CD4-positive, alpha-beta T cell treated with Interleukin-15 for 1 hour (primary cell): ENCODE measurements around the gene PILRB.
"Not testable (repeated sequence)": the region's sequence is repeated elsewhere in the genome, so short reads cannot be mapped to it uniquely, and the experiment has no call there.

Experiments
- DNase-seq: peaks from one replicate; pipeline ENCODE4 v3.0.0-alpha.2; 2020

PILRB gene

DNA sequence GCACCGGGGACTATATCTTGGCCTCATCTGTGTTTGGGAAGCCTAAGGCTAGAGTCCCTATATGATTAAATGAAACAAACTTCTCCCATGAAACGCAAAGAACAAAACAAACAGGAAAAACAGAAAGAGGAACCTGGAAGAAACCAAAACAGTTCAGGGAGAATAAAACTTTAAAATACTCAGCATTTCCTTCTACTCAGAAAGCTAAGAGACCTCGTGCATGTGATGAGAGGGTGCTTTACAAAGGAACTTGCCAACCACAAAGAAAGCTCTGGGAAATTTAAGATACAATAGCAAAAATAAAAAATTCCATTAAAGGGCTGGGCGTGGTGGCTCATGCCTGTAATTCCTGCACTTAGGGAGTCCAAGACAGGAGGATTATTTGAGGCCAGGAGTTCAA lies 22.3 kb downstream of the PILRB start:
- DNase-seq = no peak

DNA sequence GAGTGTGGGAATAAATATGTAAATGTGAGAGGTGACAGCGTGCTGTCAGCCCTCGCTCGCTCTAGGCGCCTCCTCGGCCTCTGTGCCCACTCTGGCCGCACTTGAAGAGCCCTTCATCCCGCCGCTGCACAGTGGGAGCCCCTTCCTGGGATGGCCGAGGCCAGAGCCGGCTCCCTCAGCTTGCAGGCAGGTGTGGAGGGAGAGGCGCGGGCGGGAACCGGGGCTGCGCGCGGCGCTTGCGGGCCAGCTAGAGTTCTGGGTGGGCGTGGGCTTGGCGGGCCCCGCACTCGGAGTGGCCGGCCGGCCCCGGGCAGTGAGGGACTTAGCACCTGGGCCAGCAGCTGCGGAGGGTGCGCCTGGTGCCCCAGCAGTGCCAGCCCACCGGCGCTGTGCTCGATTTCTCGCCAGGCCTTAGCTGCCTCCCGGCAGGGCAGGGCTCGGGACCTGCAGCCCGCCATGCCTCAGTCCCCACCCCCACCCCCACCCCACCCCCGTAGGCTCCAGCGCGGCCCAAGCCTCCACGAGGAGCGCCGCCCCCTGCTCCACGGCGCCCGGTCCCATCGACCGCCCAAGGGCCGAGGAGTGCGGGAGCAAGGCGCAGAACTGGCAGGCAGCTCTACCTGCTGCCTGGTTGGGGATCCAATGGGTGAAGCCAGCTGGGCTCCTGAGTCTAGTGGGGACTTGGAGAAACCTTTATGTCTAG lies 23.8 kb downstream of the PILRB start:
- DNase-seq = not testable (repeated sequence)

DNA sequence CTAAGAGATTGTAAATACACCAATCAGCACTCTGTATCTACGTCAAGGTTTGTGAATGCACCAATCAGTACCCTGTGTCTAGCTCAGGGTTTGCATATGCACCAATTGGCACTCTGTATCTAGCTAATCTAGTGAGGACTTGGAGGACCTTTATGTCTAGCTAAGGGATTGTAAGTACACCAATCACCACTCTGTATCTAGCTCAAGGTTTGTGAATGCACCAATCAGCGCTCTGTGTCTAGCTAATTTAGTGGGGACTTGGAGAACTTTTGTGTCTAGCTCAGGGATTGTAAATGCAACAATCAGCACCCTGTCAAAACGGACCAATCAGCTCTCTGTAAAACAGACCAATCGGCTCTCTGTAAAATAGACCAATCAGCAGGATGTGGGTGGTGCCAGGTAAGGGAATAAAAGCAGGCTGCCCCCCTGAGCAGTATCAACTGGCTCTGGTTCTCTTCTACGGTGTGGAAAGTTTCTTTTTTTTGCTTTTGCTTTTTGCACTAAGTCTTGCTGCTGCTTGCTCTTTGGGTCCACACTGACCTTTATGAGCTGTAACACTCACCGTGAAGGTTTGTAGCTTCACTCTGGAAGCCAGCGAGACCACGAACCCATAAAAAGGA lies 24.4 kb downstream of the PILRB start:
- not testable (repeated sequence) for DNase-seq

DNA sequence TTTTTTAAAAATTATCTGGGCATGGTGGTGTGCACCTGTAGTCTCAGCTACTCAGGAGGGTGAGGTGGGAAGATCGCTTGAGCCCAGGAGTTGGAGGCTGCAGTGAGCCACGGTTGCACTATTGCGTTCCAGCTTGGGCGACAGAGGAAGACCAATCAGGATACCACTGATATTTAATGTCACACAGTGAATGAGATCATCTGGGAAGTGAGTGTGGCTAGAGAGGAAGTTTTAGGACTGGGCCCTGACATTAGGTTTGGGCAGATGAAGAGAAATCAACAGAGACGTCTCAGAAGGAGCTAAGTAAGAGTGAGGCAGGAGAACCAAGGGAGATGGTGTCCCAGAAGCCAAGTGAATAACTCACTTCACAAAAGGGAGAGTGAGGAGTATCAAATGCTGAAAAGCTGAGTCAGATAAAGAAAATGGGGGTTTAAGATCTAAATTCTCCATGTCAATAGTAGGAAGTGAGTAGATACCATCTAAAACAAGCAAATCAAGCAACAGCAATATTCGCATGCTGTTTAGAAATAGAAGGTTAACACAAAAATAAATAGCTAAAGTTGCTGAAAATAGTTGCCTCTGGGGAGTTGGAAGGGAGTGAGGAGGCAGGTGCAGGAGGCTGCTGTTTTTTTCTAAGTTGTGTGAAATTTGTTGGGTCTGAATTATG lies 26.8 kb downstream of the PILRB start:
- DNase-seq = no peak

DNA sequence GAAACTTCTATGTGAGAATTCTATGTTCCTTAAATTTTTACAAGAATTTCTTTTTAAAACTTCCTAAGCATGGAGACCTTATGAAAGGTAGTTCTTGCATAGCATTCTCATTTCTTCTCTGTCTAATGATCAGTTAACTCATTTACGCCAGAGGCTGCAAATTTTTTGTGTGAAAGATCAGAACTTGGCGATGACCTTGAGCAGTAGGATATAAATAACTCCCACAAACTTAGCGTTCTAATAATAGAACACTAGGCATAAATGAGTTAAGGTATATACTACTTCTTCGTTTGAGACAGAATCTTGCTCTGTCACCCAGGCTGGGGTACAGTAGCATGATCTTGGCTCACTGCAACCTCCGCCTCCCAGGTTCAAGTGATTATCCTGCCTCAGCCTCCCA lies 29.0 kb downstream of the PILRB start:
- DNase-seq = no peak

DNA sequence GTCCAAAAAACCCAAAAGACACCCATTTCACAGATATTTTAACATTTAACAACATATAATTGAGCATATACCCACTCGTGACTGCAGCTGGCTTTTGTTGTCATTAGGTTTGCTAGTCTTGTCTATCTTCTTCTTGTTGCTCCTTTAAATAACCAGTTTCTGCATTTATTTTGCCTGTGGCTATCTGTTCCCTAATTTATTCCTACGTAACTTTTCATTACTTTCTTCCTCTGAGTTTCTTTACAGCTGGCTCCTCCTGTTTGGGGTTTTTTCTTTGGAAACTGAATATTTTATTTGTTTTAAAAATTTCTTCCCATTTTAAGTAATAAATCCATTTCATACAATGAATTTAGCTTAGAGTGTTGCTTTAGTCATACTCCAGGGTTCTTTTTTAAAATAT lies 29.8 kb downstream of the PILRB start:
- no peak for DNase-seq

DNA sequence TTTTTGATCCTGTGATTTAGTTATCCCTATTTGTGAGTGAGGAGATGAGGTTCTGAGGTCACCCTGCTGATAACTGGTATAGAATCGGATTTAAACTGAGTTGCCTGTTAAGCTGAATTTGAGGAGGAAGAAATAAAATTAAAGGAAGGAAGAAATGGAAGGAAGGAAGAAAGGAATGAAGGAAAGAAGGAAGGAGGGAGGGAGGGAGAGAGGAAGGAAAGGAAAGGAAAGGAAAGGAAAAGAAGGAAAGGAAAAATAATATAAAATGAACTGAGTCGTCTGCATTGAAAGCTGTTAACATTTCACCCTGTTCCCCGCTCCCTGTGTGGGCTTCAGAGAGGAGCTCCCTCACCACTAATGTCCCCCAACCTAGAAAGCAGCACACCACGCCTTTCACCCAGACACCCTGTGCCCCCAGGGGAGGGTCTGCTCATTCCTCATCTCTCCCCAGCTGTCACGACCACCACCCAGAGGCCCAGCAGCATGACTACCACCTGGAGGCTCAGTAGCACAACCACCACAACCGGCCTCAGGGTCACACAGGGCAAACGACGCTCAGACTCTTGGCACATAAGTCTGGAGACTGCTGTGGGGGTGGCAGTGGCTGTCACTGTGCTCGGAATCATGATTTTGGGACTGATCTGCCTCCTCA lies 31.6 kb downstream of the PILRB start:
- DNase-seq = no peak

DNA sequence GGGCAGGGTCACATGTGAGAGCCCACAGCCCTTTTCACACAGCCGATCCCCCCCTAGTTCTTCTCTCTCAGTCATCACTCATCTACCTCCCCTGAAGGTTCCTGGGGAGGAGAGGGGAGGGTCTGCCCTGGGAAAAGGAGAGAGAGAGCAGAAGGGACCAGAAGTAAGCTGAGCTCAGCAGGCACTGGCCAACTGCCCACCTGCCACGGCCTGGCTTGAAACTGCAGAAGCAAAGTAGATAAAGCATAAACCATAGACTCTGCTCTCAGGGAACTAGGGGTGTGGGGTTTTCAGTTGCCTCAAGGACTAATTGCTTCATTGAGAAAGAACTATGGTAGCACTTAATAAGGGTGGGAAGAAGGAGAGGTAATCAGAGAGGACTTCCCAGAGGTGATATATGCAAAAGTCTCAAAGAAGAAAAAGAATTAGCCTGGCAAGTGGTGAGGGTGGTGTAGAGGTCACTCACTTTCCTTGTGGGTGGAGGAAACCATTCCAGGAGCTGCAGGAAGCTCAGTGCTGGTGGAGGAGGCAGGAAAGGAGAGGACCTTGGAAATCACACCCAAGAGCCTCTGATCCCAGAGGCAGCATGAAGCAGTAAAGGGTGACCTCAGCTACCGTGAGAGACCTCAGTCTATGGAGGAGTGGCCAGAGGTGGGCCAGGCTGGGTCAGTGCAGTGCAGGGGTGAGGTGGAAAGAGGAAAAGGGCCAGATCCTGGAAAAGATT lies 32.5 kb downstream of the PILRB start:
- no peak for DNase-seq

DNA sequence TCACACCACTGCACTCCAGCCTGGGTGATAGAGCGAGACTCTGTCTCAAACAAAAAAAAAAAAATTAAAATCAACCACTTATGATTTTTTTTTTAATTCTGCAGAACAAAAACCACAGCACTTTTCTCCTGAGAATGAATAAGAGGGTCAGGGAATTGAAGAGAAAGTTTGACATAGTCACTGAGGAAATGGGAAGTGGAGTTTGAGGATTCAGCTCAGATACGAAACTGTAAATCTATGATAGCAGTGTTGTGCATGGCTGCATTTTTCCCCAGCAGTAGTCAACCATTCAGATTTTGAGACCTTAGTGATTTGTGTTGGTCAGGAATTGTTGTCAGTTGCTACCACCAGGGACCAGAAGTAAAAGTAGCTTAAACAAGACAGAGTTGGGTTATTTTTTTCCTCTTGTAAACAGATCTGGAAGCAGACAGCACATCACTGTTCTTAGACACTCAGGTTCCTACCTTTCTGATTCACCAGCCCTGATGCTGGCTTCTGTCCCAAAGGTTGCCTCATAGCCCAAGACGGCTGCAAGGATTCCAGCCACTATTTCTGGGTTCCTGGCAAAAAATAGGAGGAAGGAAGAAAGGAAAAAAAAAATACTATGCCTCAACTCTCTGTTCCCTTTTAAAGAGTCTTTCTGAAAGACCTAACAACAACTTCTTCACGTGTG lies 35.5 kb downstream of the PILRB start:
- DNase-seq = no peak

DNA sequence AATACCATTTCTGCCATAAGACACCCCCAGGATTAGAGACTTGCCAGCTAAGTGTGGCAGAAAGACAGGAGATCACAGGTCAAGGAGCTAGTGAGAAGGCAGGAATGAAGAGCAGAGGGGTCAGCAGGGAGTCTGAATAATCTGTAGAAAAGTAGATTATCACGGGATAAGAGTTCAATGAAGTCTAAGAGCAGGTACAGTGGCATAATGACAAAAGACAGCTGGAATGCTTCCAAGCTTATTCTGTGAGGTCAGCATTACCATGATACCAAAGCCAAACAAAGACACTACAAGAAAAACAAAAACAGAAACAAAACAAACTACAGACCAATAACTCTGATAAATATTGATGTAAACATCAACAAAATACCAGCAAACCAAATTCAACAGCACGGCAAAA lies 36.2 kb downstream of the PILRB start:
- no peak for DNase-seq

DNA sequence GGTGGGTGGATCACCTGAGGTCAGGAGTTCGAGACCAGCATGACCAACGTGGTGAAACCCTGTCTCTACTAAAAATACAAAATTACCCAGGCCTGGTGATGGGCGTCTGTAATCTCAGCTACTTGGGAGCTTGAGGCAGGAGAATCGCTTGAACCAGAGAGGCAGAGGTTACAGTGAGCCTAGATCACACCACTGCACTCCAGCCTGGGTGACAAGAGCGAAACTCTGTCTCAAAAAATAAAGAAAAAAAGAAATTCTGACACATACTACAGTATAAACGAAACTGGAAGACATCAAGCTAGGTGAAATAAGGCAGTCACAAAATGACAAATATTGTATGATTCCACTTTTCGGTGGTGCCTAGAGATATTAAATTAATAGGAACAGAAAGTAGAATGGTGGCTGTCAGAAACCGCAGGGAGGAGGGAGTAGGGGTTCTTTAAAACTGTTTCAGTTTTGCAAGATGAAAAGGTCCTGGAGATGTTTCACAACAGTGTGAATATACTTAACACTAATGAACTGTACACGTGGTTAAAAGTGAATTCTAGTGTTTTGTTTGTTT lies 38.6 kb downstream of the PILRB start:
- peak; percentile 43 for DNase-seq

DNA sequence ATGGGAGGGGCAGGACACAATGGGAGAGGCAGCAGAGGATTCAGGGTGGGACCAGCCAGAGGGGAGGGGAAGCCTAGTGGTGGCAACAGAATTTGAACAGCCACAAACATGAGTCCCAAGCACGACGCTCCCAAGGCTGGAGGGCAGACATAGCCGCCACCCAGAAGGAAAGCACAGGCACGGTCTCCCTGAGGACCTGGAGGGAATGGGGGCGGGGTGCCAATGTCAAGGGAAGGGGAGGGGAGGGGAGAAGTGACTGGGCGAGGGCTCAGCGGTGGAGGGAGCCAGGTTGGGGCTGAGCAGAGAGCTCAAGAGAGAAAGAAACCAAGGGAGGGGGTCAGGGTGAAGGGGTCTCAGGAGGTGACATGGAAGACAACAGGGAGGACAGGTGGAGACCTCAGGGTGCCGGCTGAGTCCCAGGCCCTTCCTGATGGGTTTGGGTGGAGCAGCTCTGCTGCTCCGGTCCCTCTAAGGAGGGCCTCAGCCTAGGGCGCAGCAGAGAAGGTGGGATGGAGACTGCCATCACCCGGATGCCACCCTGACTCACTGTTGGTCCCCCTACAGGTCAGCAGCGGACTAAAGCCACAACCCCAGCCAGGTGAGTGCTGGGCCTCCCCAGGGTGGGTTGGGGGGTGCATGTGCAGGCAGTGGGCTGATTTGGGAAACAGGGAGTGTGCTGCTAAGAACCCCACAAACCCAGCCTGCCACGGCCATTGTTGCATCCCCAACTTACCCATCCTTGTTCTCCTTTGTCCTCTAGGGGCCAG lies 39.6 kb downstream of the PILRB start:
- DNase-seq = no peak

DNA sequence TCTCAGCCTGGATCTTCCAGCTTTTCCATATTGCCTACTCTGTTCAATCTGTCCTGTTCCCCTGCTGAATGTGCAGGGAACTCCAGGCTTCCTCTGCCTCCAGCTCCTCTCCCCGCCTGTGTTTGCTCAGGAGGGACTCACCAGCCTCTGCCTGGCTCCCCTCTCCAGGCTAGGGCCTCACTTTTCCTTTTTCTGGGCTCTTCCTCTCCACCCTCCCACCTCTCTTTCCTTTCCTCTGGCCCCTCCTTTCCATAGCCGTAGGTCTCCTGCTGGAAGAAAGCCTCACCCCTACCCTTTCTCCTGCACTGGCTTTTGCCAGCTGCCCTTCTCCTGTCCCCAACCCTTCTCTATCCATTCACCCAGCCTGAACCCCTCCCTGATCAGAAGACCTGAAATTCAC lies 40.3 kb downstream of the PILRB start:
- DNase-seq = no peak

DNA sequence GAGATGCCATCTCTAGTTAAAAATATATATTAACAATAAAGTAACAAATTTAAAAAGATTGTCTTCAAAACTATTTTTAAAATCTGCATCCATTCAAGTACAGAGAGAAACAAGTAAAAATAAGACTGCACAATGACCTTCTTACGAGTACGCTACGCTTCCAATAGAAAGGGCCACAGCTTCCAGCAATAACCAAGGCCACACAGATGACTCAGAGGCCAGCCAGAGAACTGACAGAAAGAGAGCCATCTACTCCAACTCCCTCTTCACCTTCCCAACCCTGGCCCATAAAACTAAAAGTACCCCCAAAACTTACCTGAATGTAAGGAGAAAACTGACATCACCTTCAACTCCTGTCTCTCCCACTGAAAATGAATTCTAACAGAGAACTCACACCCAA lies 42.1 kb downstream of the PILRB start:
- no peak for DNase-seq

DNA sequence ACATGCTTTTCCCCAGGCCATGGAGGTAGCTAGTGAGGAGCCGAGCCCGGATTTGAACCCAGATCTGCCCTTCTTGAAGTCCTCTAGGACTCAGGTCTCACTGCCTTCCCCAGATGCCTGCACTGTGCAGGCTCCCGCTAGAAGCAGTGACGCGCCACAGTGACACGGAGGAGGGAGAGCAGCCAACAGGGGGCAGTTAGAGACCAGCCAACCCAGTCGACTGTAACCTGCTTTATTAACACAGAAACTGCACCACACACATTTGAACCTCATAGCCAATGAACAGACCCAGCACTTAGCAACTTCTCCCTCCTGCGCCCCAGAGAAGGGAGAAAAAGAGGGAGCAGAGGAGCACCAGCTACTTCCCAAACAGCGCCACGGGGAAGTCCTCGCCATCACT lies 42.7 kb downstream of the PILRB start:
- no peak for DNase-seq

DNA sequence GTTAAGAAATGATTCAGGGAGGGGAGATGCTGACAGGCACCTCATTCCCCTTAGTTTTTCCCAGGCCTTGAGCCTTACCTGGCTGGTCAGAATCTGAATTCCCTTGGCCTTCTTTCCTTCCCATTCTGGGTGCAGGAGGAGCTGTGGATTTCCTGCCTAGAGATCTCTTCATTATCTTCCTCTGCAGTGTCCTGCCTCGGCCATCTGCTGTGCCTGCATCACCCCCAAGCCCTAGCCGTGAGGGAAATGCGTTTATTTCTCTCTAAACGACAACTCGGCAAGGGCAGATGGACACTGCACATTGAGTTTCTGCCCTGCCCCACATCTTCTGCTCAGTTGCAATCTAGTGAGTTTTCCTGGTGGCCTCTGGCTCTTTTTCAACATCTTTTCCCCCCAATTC lies 43.9 kb downstream of the PILRB start:
- DNase-seq = no peak

DNA sequence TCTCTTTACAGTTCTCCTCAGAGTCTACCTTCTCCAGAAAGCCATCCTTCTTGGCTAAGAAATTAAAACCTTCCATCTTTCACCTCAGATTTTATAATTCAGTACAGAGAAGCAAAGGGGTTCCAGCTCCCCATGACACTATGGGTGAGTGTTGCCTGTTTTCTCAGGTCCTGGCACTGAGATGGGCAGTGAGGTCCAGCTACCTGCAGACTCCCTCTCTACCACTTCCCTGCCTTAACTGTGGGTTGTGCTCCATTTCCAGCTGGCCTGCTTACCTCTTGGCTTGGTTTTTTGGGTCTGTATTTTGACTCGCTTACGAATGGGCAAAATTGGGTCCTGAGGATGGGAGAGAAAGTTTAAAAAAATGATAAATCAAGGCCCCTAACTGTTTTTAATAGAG lies 44.3 kb downstream of the PILRB start:
- no peak for DNase-seq

DNA sequence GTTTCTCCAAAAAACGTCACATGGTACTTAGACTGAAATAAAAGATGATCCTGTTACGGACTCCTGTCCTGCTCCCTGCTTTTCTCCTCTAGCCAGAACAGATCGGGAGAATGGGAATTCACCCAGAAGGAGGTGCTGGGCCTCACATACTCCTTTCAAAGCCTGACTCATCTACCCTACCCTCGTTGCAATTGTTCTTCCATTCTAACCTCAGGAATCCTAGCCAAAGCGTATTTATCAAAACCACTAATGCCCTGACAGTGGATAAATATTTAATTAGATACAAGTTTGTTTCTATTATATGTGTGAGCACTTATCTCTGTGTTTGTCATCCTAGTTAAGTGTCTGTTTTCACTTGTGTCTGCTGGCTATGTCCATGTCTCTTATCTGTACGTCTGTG lies 48.9 kb downstream of the PILRB start:
- DNase-seq = no peak

DNA sequence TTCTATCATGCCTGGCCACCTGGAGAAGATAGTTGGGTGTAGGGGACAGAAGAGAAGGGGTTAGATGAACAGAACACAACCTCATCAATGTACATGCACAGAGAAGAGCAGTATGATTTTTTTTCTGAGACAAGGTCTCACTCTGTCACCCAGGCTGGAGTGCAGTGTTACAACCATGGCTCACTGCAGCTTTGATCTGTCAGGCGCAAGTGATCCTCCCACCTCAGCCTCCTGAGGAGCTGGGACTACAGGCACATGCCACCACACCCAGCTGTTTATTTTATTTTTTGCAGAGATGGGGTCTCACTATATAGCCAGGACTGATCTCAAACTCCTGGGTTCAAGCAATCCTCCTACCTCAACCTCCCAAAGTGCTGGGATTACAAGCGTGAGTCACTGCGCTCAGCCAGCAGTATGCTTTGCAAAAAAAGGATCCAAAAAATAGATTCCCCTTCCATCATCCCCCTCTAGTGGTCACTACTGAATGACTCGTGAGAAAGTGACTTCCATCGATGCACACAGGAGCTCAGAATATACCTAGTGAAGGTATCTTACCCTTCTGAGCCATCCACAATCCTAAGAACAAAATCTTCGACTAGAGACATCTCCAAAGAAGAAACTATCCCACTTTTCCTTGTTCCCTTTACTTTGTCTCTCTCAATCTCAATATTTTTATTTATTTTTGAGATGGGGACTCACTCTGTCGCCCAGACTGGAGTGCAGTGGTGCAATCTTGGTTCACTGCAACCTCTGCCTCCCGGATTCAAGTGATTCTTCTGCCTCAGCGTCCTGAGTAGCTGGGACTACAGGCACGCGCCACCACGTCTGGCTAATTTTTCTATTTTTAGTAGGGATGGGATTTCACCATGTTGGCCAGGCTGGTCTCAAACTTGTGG lies 49.6 kb downstream of the PILRB start:
- DNase-seq = peak; percentile 47

DNA sequence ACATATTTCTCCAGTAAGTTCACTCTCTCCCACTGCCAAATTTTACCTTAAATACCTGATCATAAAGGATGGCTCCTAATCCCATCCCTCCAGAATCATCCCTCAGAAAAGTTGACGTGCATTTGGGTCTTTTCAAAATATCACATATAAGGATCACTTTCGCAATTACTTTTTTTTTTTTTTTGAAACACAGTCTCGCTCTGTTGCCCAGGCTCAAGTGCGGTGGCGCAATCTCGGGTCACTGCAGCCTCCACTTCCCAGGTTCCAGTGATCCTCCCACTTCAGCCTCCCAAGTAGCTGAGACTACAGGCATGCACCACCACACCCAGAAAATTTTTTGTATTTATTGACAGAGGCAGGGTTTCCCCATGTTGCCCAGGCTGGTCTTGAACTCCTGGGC lies 53.2 kb downstream of the PILRB start:
- no peak for DNase-seq
